ENCODE results near the gene HTRA3.

HTRA3 gene

DNA sequence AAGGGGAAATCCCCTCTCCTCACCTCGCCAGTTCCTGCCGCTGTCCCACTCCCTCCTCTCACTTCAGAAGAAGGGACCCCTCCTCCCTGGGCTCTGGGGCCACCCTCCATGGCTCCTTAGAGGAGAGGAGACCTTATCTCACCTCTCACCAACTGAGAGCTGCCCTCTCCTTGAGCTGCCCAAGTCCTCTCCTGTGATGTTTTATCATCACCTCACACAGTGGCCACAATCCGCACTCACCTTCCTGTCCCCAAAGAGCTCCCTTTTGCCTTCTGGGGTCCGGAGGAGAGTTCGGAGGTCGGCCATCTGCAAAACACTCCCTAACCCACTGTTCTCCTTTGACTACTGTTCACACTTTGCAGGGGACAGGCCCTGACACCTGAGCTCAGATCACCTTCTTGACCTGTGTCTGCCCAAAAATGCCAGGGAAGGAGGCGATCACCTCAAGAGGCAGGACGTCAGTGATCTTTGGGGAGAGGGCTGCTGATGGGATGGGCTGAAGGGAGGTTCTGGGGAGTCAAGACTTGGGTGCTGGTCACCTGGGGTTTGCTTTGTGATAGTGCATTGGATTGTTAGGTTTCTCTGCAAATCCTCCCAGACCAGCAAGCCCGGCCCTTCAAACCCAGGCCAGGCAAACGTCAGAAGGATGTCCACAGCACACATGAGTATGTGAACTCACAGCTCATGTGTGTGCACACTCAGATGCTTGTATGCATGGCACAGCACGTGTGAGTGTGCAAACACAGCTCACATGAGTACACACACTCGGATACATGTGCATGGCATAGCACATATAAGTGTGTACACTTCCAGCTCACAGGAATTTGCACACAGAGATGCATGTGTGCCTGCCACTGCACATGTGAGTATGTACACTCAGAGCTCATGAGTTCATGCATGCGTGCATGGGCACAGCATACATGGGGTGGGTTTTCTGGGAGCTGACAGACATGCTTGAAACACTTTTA, 41.8 kb downstream of the HTRA3 start:
- no peak for DNase-seq (ENCODE audit: low read depth)

- no peak for DNase-seq (ENCODE audit: low read depth)
Observed at GRCh38 chr4:8312069-8312445, 42.5 kb downstream of the HTRA3 start.

DNA sequence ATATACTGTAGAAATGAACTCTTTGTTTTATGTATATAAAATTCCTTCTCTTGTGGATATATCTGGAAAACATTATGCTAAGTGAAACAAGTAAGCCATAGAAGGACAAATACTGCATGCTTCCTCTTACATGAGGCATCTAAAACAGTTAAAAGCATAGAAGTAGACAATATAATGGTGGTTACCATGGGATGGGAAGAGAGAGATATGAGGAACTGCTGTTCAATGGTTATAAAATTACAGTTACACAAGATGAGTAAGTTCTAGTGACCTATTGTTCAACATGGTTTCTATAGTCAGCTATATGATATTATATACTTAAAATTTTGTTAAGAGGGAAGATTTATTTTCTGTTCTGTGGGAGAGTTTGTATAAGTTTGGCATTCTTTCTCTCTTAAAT, 43.4 kb downstream of the HTRA3 start:
- DNase-seq (ENCODE audit: low read depth): no peak

- no peak for DNase-seq (ENCODE audit: low read depth)
Observed at GRCh38 chr4:8314691-8315255, 45.2 kb downstream of the HTRA3 start.

DNA sequence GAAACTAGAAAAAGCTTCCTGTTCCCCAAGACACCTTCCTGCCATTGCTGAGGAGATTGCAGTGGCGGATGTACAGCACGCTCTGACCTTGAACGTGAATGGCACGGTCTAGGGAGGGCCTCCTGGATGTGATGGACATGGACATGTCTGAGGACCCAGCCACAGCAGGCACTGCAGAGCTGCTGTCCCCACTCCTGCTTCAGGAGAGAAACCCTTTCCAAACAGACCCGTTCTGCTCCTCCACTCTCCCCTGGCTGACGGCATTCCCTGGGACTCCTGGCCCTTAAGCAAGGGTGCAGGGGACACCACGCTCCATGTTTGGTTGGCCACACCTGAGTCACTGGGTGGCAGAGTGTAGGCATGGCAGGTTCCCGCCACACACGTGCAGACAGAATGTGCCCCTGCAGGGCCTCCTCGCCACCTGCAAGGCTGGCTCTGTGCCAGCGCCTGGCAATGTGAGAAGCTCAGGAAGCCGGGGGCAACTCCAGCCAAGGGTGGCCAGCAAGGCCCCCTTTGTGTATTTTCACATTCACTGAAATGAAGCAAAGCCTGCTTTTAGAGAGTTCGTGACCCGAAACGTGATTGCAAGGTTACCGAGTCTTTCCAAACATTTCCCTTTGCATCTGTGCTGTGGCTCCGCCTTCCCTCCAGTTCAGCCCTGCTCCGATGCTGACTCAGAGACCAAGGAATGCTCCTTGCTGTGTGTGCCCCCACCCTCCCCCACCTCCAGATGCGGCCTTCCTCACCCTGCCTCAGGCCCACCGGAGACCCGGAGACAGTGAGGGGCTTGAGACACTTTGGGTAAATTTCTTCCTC, 46.1 kb downstream of the HTRA3 start:
- DNase-seq (ENCODE audit: low read depth): no peak

GRCh38 chr4:8316251-8316771, 46.8 kb downstream of the HTRA3 start:
- DNase-seq (ENCODE audit: low read depth): no peak

GRCh38 chr4:8316911-8317351, 47.4 kb downstream of the HTRA3 start:
- DNase-seq (ENCODE audit: low read depth): no peak

DNA sequence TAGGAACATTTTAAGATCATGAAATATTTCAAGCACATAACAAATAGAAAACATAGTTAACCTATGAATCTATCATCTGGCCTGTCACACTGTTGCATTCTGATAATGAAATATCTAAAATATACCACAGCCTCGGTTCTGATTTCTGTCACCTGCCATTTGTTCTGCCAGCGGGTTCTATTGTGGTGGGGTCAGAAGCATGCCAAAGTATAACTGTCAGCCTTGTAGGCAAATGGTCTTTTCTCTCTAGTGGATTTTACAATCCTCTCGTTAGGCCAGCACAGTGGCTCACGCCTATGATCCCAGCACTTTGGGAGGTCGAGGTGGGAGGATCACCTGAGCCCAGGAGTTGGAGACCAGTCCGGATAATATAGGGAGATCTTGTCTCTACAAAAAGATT, 47.9 kb downstream of the HTRA3 start:
- DNase-seq (ENCODE audit: low read depth): no peak

- DNase-seq (ENCODE audit: low read depth): no peak
Observed at GRCh38 chr4:8318509-8318908, 49.0 kb downstream of the HTRA3 start.

DNA sequence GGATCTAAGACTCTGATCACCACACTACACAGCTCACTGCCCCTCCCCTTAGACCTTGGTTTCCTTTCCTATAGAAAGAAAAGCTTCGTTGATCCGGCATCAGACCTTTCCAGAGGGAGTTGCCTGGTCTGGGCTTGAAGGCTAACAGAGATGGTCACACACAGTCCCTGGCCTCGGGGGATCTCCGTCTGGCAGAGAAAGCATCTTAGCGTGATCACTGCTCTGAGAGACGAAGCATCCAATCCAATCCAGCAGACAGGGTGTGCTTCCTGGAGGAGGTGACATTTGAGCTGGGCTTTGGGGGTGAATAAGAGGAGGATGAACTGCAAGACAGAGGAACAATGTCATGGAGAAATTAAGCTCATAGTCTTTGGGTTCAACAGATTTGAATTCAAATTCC, 49.5 kb downstream of the HTRA3 start:
- DNase-seq (ENCODE audit: low read depth): no peak

DNA sequence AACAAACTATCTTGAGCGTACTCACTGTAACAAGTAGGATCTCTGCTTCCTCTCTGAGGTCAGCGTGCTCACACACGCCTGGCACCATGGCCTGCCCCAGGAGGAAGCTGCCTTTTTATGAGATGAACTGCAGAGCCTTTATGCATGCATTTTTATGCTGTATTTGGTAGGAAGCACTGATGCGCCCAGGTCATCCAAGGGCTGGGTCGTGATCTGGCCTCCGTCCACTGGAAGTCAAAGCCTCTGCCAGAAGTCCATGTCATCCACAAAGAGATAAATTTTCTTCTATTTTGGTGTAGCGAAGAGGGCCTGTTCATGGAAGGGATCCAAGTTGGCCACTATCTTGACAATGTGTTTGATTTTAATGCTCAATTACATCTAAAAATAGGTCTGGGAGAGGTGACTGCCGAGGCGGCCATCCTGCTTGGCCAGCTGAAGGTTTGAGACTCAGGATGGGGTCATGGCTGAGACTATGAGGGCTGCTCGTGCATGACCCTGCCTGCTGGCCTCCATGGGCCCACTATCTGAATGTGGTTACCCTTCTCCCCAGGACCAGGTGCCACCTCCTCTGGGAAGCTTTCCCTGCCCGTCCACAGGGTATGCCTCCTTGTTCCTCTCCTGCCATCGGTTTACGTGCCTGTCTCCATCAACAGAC, 50.3 kb downstream of the HTRA3 start:
- DNase-seq (ENCODE audit: low read depth): no peak

GRCh38 chr4:8320386-8320750, 50.8 kb downstream of the HTRA3 start:
- DNase-seq (ENCODE audit: low read depth): no peak

DNA sequence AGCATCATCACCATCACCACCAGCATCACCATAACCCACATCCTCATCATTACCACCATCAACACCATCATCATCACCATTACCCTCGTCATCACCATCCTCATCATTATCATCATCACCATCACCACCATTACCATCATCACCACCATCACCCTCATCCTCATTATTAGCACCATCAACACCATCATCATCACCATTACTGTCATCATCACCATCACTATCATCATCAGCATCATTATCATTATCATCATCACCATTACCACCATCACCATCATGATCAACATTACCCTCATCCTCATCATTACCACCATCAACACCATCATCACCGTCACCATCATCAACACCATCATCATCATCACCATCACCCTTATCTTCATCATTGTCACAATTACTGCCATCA, 51.7 kb downstream of the HTRA3 start:
- no peak for DNase-seq (ENCODE audit: low read depth)

DNA sequence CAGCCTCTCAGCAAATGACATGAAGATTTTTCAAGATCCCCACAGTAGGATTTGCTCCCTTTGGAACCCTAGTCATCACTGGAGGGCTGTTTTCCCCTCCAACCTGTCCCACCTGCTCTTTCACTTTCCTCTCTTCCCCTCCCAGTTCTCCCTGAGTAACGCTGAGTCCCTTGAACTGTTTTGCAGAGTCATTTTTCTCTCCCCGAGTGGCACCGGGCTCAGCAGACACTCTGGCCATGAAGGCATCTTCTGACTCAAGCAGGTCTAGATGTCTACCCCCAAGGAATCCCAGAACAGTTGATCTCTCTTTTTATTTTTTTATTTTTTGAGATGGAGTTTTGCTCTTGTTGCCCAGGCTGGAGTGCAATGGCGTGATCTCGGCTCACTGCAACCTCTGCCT, 52.2 kb downstream of the HTRA3 start:
- no peak for DNase-seq (ENCODE audit: low read depth)

GRCh38 chr4:8322794-8323704, 53.5 kb downstream of the HTRA3 start:
- DNase-seq (ENCODE audit: low read depth): no peak

- DNase-seq (ENCODE audit: low read depth): no peak
Observed at GRCh38 chr4:8323947-8324555, 54.5 kb downstream of the HTRA3 start.

GRCh38 chr4:8324640-8325239, 55.2 kb downstream of the HTRA3 start:
- DNase-seq (ENCODE audit: low read depth): no peak

GRCh38 chr4:8325291-8325973, 55.9 kb downstream of the HTRA3 start:
- DNase-seq (ENCODE audit: low read depth): no peak

- no peak for DNase-seq (ENCODE audit: low read depth)
Observed at GRCh38 chr4:8326206-8326605, 56.7 kb downstream of the HTRA3 start.

- no peak for DNase-seq (ENCODE audit: low read depth)
Observed at GRCh38 chr4:8328456-8328855, 58.9 kb downstream of the HTRA3 start.

Measured in stimulated activated CD8-positive, alpha-beta memory T cell treated with anti-CD3 and anti-CD28 coated beads, Interleukin-15, amount 100 ng/mL, for 24 hours (primary cell).